Measurements from ENCODE around the gene FBXL3. TPM values are rescaled to one million over a fixed set of nuclear protein-coding genes. Genes with fewer than 3 reads are reported as not detected.

Gene FBXL3
- total RNA-seq, 6 experiments from 2014 or later: 31.6 to 36.5 (median 34.8) TPM

DNA sequence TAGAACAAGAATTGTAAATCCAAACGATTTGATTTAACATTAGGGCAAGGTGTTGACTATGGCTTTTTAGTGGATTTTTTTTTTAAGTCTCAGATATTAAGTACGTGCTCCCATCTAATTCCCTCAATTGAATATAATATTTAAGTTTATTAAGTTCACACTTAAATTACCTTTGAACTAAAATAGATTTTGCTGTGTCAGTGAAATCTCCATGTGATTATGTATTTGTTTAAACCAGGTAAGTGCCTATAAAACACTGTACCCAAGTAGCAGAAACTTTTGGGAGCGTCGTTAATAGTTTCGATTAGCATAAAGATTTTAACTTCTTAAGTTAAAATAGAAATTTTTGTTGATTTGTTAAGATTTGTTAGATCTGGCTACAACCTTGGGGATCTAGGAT is 33.5 kb downstream of the FBXL3 start:
- H3K27ac Mint-ChIP-seq: peak overlapping the region; percentile 97
- peaks cover 38% of the 10 kb centered on the region for H3K4me1 Mint-ChIP-seq (ENCODE audit: low read depth)
- no peaks in the 10 kb centered on the region for H3K9me3 Mint-ChIP-seq
- peaks cover 12% of the 10 kb centered on the region for H3K36me3 Mint-ChIP-seq (ENCODE audit: low read depth)
- no peak for DNase-seq
- peak overlapping the region; percentile 97 for H3K4me3 Mint-ChIP-seq
- TF ChIP-seq CTCF (IDR thresholded peaks at IDR 0.05): no peak
- H3K27me3 Mint-ChIP-seq (ENCODE audit: insufficient read depth): peaks cover under 1% of the 10 kb centered on the region

DNA sequence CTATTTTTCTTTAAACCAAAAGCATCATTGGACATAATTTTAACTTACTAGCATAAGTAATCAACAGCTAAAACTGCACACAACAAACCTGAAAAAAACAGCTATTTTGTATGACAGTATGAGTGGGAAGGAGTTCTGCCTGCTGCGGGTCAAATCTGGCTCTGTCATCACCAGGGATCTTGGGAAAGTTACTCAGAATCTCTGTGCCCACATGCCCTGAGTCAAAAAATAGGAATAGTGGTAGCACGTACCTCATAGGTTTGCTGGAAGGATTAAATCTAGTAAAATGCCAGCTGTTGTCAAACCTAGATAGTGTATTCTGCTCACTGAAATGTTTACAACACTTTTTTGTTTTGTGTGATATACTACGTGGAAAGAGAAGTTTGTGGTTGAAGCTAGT is 33.9 kb downstream of the FBXL3 start:
- peak; percentile 37 for DNase-seq
- Mint-ChIP-seq H3K27ac (peak overlapping the region; percentile 97), H3K9me3 (no peaks in the 10 kb centered on the region), H3K4me3 (peak overlapping the region; percentile 97), H3K27me3 (ENCODE audit: insufficient read depth) (peaks cover 3% of the 10 kb centered on the region), H3K4me1 (ENCODE audit: low read depth) (peaks cover 38% of the 10 kb centered on the region), H3K36me3 (ENCODE audit: low read depth) (peaks cover 12% of the 10 kb centered on the region)
- no peak for TF ChIP-seq CTCF (IDR thresholded peaks at IDR 0.05)

DNA sequence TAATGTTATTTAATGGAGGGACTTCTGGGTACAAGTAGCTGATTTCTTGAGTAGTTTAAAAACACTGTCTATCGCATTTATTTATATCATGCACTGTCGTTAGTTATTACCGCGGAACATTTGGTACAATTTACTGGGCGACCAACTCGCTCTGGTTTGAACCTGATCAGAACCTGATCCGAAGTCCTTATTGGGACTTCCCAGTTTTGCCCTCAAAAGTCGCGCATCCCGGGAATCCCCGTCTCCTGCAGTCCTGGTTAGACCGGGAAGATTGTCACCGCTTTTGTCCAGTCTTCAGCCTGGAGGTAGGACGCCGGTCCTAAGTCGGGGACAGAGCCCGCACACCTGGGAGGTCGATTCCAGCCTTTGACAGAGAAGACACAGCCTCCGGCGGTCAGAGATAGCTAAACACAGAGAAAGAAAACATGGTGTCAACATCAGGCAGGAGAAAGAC is 34.4 kb downstream of the FBXL3 start:
- Mint-ChIP-seq H3K27me3 (ENCODE audit: insufficient read depth) (peaks cover 5% of the 10 kb centered on the region), H3K36me3 (ENCODE audit: low read depth) (peaks cover 12% of the 10 kb centered on the region)
- DNase-seq: peak; percentile 34

DNA sequence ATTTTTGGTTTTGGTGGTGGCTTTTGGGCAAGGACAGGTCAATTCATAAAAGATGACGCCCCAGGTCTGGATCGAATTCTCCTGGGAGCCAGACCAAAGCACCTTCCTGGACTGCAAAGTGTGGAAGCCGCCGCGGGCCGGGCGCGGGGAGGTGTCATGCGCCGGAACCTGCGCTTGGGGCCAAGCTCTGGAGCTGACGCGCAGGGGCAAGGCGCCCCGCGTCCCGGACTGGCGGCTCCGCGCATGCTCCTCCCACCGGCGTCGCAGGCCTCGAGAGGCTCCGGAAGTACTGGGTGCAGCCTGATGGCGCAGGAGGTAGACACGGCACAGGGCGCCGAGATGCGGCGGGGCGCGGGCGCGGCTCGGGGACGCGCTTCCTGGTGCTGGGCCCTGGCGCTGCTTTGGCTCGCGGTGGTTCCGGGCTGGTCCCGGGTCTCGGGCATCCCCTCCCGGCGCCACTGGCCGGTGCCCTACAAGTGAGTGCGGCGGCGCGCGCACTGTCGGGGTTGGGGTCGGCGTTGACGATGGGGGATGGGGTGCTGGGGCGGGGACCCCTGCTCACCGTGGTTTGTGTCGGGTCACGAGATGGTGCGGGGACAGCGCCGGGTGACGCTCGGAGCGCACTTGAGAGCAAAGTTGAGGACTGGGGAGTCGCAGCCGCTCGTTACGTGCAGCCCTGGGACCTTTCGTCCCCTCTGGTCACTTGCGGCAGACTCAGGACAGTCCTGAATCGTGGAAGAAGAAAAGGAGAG is 35.0 kb downstream of the FBXL3 start, which contains the start of gene CLN5:
Gene CLN5 (plus strand): TSS at position 286 of the 752 bp plus-strand sequence. CDS start 18 bp downstream, at position 304.
- Mint-ChIP-seq H3K27ac (peak within 1 kb of the TSS; percentile 97), H3K9me3 (no peaks in the 10 kb centered on the region), H3K27me3 (ENCODE audit: insufficient read depth) (peaks cover 8% of the 10 kb centered on the region), H3K4me3 (peak within 1 kb of the TSS; percentile 97), H3K4me1 (ENCODE audit: low read depth) (peaks cover 38% of the 10 kb centered on the region), H3K36me3 (ENCODE audit: low read depth) (peaks cover 12% of the 10 kb centered on the region)
- peak; percentile 91 for DNase-seq
- TF ChIP-seq CTCF (IDR thresholded peaks at IDR 0.05): peak; percentile 21; the same call in 1 of the 2 replicates

More for the DNA sequence above, 34.4 kb downstream of the FBXL3 start:
- peak overlapping the region; percentile 97 for H3K27ac Mint-ChIP-seq
- H3K9me3 Mint-ChIP-seq: no peaks in the 10 kb centered on the region
- H3K4me3 Mint-ChIP-seq: peak overlapping the region; percentile 97
- no peak for TF ChIP-seq CTCF (IDR thresholded peaks at IDR 0.05)
- H3K4me1 Mint-ChIP-seq (ENCODE audit: low read depth): peaks cover 38% of the 10 kb centered on the region

- no peaks in the 10 kb centered on the region for H3K9me3 Mint-ChIP-seq
- peaks cover 38% of the 10 kb centered on the region for H3K4me1 Mint-ChIP-seq (ENCODE audit: low read depth)
- H3K36me3 Mint-ChIP-seq (ENCODE audit: low read depth): peaks cover 7% of the 10 kb centered on the region
- H3K27ac Mint-ChIP-seq: peak overlapping the region; percentile 97
- no peak for TF ChIP-seq CTCF (IDR thresholded peaks at IDR 0.05)
- peak overlapping the region; percentile 97 for H3K4me3 Mint-ChIP-seq
- peaks cover 8% of the 10 kb centered on the region for H3K27me3 Mint-ChIP-seq (ENCODE audit: insufficient read depth)
- no peak for DNase-seq
These were observed 35.5 kb downstream of the FBXL3 start for GRCh38 chr13:76991432-76991795.
